K562 (cell line): Measurements from ENCODE around the gene ACSL3. TPM values are rescaled to one million over a fixed set of nuclear protein-coding genes. Genes with fewer than 3 reads are reported as not detected.

Source experiments
- ATAC-seq: fragments of 200-7000 bp; cut with Tn5 transposase; 3 replicates; pipeline ENCODE4 v1.9.1; 2020; ENCODE audit warnings: moderate library complexity
- BruUV-seq: library from RNA; stranded (reverse); fragments of 400-500 nt; replicated peaks from 2 replicates; lab custom pipeline; 2021; lab: Mats Ljungman, UMichigan
- CTCF ChIA-PET: fragments of 300-600 bp; formaldehyde crosslinking; extraction: SDS; loops from one replicate; lab custom pipeline; 2021; ENCODE audit warnings: low intra/inter-chr PET ratio; lab: Yijun Ruan, JAX
- POLR2A ChIA-PET: fragments of 300-600, 350-650 bp; sonication (Branson Sonifier 250); formaldehyde crosslinking; extraction: SDS; loops from one replicate; lab custom pipeline; 2021; ENCODE audit warnings: antibody characterized with exemption, inconsistent platforms; lab: Yijun Ruan, JAX
- DNase-seq, 4 experiments: peaks; one replicate each; pipeline versions ENCODE4 v3.0.0 to v3.0.0-alpha.2; 2011 to 2018; ENCODE audit warnings: low spot score in 3 of 4, mixed read lengths in 3 of 4; ENCODE audit errors: extremely low read depth in 1 of 4
- FAIRE-seq: peaks from 2 replicates; lab custom pipeline; 2011; peaks lifted over from hg19 to GRCh38; lab: Jason Lieb, UNC
- H2AFZ ChIP-seq: 2 replicates; pipeline ENCODE4 v1.6.0; 2011; ENCODE audit warnings: low read depth, low read length, control low read depth, inconsistent platforms
- H3K27ac ChIP-seq: fragments of 200-600 bp; 3 replicates; pipeline ENCODE4 v1.8.0; 2011; ENCODE audit warnings: low read depth, mild to moderate bottlenecking, control low read depth, inconsistent platforms, low read length, moderate library complexity, mixed read lengths; ENCODE audit errors: extremely low read depth
- H3K27me3 ChIP-seq, 2 experiments: fragments of 300-600 bp in 1 of 2; 2 replicates in 1 of 2; 3 replicates in 1 of 2; pipeline versions ENCODE4 v1.6.0 to v1.8.0; 2011; ENCODE audit warnings: inconsistent platforms in 2 of 2, low read length in 2 of 2, mild to moderate bottlenecking in 1 of 2, mixed read lengths in 1 of 2, moderate library complexity in 1 of 2; ENCODE audit not compliant: control insufficient read depth in 2 of 2, insufficient read depth in 2 of 2
- H3K36me3 ChIP-seq: fragments of 300-600 bp; 3 replicates; pipeline ENCODE4 v1.8.0; 2011; ENCODE audit warnings: mild to moderate bottlenecking, low read length, inconsistent platforms; ENCODE audit not compliant: control insufficient read depth, insufficient read depth
- H3K4me1 ChIP-seq, 2 experiments: fragments of 200-600 bp in 1 of 2; replicated peaks in 1 of 2; 2 replicates in 1 of 2; 3 replicates in 1 of 2; pipeline versions ENCODE4 v1.5.1 to v1.8.0; 2011; ENCODE audit warnings: inconsistent platforms in 2 of 2, low read length in 2 of 2, mild to moderate bottlenecking in 1 of 2, mixed read lengths in 1 of 2, moderate library complexity in 1 of 2; ENCODE audit not compliant: control insufficient read depth in 2 of 2, insufficient read depth in 2 of 2
- H3K4me2 ChIP-seq: 2 replicates; pipeline ENCODE4 v1.6.1; 2011; ENCODE audit warnings: low read length, control low read depth, inconsistent platforms, mixed read lengths; ENCODE audit not compliant: insufficient read depth
- H3K4me3 ChIP-seq: fragments of 200-600 bp; sonication (generic), shearing (Covaris generic); 2 replicates; pipeline ENCODE4 v1.5.1; 2016; ENCODE audit warnings: control low read depth, inconsistent platforms
- H3K79me2 ChIP-seq: fragments of 200-600 bp; 3 replicates; pipeline ENCODE4 v1.8.0; 2011; ENCODE audit warnings: low read length, inconsistent platforms; ENCODE audit not compliant: control insufficient read depth, insufficient read depth
- H3K9ac ChIP-seq, 2 experiments: 2 replicates each; pipeline versions ENCODE4 v1.6.0 to v1.6.1; 2011; ENCODE audit warnings: low read depth in 2 of 2, low read length in 2 of 2, control low read depth in 1 of 2, inconsistent platforms in 1 of 2, mild to moderate bottlenecking in 1 of 2, mixed read lengths in 1 of 2; ENCODE audit not compliant: insufficient read depth in 1 of 2
- H3K9me1 ChIP-seq: one replicate; pipeline ENCODE4 v1.6.0; 2011; ENCODE audit warnings: inconsistent platforms, mild to moderate bottlenecking, low read length, moderate library complexity; ENCODE audit not compliant: control insufficient read depth, insufficient read depth
- H3K9me3 ChIP-seq: replicated peaks from 2 replicates; pipeline ENCODE4 v1.5.1; 2011; ENCODE audit warnings: low read depth, low read length, inconsistent platforms; ENCODE audit not compliant: control insufficient read depth, insufficient read depth
- H4K20me1 ChIP-seq: replicated peaks from 2 replicates; pipeline ENCODE4 v1.6.1; 2011; ENCODE audit warnings: low read length, inconsistent platforms, mixed read lengths; ENCODE audit not compliant: control insufficient read depth, insufficient read depth
- CEBPB ChIP-seq: fragments of 450-650 bp; IDR thresholded peaks from 2 replicates; pipeline ENCODE4 v1.6.1; 2016; ENCODE audit warnings: missing genetic modification characterization, missing compliant biosample characterization
- CEBPG ChIP-seq, 3 experiments: fragments of 200-800 bp in 1 of 3; sonication (Bioruptor generic) in 1 of 3; sonication (generic) in 1 of 3; formaldehyde crosslinking in 1 of 3; IDR thresholded peaks in 2 of 3; conservative IDR thresholded peaks in 1 of 3; 2 replicates each; pipeline versions ENCODE4 v1.6.1 to v1.8.0; 2016 to 2022; ENCODE audit warnings: missing compliant biosample characterization in 2 of 3, missing genetic modification characterization in 2 of 3, mild to moderate bottlenecking in 1 of 3, missing genetic modification reagents in 1 of 3
- FOSL1 ChIP-seq: fragments of 200-800 bp; sonication (Bioruptor generic); conservative IDR thresholded peaks from 2 replicates; pipeline ENCODE4 v1.6.1; 2016; ENCODE audit warnings: missing genetic modification characterization, missing compliant biosample characterization
- KHSRP ChIP-seq: fragments of 450-650 bp; IDR thresholded peaks from 2 replicates; pipeline ENCODE4 v1.6.1; 2017
- NRF1 ChIP-seq, 2 experiments: fragments of 450-650 bp; IDR thresholded peaks in 1 of 2; conservative IDR thresholded peaks in 1 of 2; 2 replicates each; pipeline ENCODE4 v1.6.1; 2014; ENCODE audit warnings: mild to moderate bottlenecking in 2 of 2
- SUPT5H ChIP-seq: fragments of 450-650 bp; IDR thresholded peaks from 2 replicates; pipeline ENCODE4 v1.6.1; 2016
- ZNF133 ChIP-seq: fragments of 250-450 bp; sonication (Bioruptor Pico); IDR thresholded peaks from 2 replicates; pipeline ENCODE4 v1.4.0; 2020; ENCODE audit warnings: mild to moderate bottlenecking
- WGBS: fragments of 100-300 bp; shearing (Covaris generic); methylation state at CpG from one replicate; pipeline ENCODE4 v1.1.6; 2016; ENCODE audit warnings: low coverage, mixed read lengths; ENCODE audit not compliant: insufficient coverage; ENCODE audit errors: missing lambda C conversion rate; 5-methylcytosine and 5-hydroxymethylcytosine counted together
- in situ Hi-C: fragments of 300-500 bp; cut with MboI; formaldehyde crosslinking; loops from 4 replicates; pipeline ENCODE4 v1.15.0; 2018; ENCODE audit warnings: inconsistent platforms, mixed read lengths
- intact Hi-C: fragments of 100-400 bp; cut with micrococcal nuclease; formaldehyde crosslinking; loops from 2 replicates; pipeline ENCODE4 v1.14.2; 2022
- polyA plus RNA-seq, 8 experiments: library from polyadenylated mRNA; depleted of rRNA in 4 of 8; stranded (reverse) in 5 of 8; unstranded in 3 of 8; fragments of >200 nt; fragmentation: Nextera tagmentation in 2 of 8; fragmentation: Illumina TruSeq in 1 of 8; extraction: Ambion mirVana in 2 of 8; extraction: Trizol in 1 of 8; gene quantifications; 2 replicates each; pipeline versions ENCODE4 v1.2.1 to v1.2.3, GENCODE V29; 2011 to 2014; ENCODE audit warnings: inconsistent platforms in 1 of 8, missing spikeins in 1 of 8
- total RNA-seq, 7 experiments: library from RNA; depleted of rRNA in 6 of 7; stranded (reverse); fragments of >200 nt in 6 of 7; fragmentation: Illumina TruSeq in 2 of 7; extraction: Trizol in 2 of 7; gene quantifications; 2 replicates each; pipeline versions ENCODE4 v1.2.1 to v1.2.3, GENCODE V29; 2011 to 2021; ENCODE audit warnings: low replicate concordance in 1 of 7

Gene ACSL3
- total and polyA plus RNA-seq, 9 of the 15 experiments (the other 6 are each of a cell fraction or from before 2014, with no cell fraction given): 21.3 to 123 (median 85.2) TPM

GRCh38 chr2:222935688-222936298, 75.0 kb downstream of the ACSL3 start:
- H3K27me3 ChIP-seq: no peaks in the 10 kb centered on the region
- ATAC-seq (no peak), FAIRE-seq (no peak), DNase-seq (no peak)
- 94% methylated on average over 4 of the region's 4 CpGs for WGBS
- CTCF ChIA-PET: no interaction called here
- H3K27ac ChIP-seq: no peak overlapping the region
- H3K9ac ChIP-seq: no peak overlapping the region
- no peak for TF ChIP-seq FOSL1 (tag)
- peak; percentile 92 for TF ChIP-seq CEBPB (tag)
- TF ChIP-seq CEBPG (CRISPR knock-in tag; IDR thresholded peaks at IDR 0.05): no peak
- peak; percentile 65 to 93; a peak in 3 of 4 replicates for TF ChIP-seq CEBPG (tag; conservative IDR thresholded peaks at IDR 0.05 in 1 of 2, IDR thresholded peaks at IDR 0.05 in 1 of 2)
- TF ChIP-seq NRF1 (conservative IDR thresholded peaks at IDR 0.05 in 1 of 2, IDR thresholded peaks at IDR 0.05 in 1 of 2): no peak
- no peak for TF ChIP-seq SUPT5H
- TF ChIP-seq ZNF133 (CRISPR knock-in tag): no peak
- no peak for TF ChIP-seq KHSRP
- H3K79me2 ChIP-seq: peaks cover 15% of the 10 kb centered on the region
- H3K9me1 ChIP-seq: no peaks in the 10 kb centered on the region
- H3K4me1 ChIP-seq: no peaks in the 10 kb centered on the region
- H3K4me2 ChIP-seq: no peak overlapping the region
- peaks cover 83% of the 10 kb centered on the region; the same call in 2 of the 3 replicates for H3K36me3 ChIP-seq
- POLR2A ChIA-PET: no interaction called here
- no peak overlapping the region for H2AFZ ChIP-seq
- intact Hi-C loops: no loop called here
- H3K4me3 ChIP-seq: no peak overlapping the region
- in situ Hi-C loops: no loop called here
- no peaks in the 10 kb centered on the region; the same call in 1 of the 2 replicates for H3K9me3 ChIP-seq
- H4K20me1 ChIP-seq: no peaks in the 10 kb centered on the region; the same call in 1 of the 2 replicates
- no TSS peak for BruUV-seq
